IPS-15b (cell line): ENCODE data around the gene AKNA.

Experiments used
- H3K27me3 ChIP-seq: one replicate; pipeline ENCODE4 v1.6.1; 2013; ENCODE audit warnings: low read length; ENCODE audit not compliant: control insufficient read depth, insufficient read depth
- H3K36me3 ChIP-seq: one replicate; pipeline ENCODE4 v1.6.1; 2013; ENCODE audit warnings: low read length; ENCODE audit not compliant: control insufficient read depth, insufficient read depth
- H3K4me1 ChIP-seq: one replicate; pipeline ENCODE4 v1.6.1; 2013; ENCODE audit warnings: mild to moderate bottlenecking, low read length; ENCODE audit not compliant: control insufficient read depth, insufficient read depth
- H3K4me3 ChIP-seq: one replicate; pipeline ENCODE4 v1.5.1; 2013; ENCODE audit warnings: low read depth, low read length
- H3K9ac ChIP-seq: one replicate; pipeline ENCODE4 v1.6.1; 2013; ENCODE audit warnings: low read depth, mild to moderate bottlenecking, low read length
- H3K9me3 ChIP-seq: one replicate; pipeline ENCODE4 v1.6.1; 2013; ENCODE audit warnings: mild to moderate bottlenecking, low read length; ENCODE audit not compliant: control insufficient read depth, insufficient read depth

The AKNA gene

DNA sequence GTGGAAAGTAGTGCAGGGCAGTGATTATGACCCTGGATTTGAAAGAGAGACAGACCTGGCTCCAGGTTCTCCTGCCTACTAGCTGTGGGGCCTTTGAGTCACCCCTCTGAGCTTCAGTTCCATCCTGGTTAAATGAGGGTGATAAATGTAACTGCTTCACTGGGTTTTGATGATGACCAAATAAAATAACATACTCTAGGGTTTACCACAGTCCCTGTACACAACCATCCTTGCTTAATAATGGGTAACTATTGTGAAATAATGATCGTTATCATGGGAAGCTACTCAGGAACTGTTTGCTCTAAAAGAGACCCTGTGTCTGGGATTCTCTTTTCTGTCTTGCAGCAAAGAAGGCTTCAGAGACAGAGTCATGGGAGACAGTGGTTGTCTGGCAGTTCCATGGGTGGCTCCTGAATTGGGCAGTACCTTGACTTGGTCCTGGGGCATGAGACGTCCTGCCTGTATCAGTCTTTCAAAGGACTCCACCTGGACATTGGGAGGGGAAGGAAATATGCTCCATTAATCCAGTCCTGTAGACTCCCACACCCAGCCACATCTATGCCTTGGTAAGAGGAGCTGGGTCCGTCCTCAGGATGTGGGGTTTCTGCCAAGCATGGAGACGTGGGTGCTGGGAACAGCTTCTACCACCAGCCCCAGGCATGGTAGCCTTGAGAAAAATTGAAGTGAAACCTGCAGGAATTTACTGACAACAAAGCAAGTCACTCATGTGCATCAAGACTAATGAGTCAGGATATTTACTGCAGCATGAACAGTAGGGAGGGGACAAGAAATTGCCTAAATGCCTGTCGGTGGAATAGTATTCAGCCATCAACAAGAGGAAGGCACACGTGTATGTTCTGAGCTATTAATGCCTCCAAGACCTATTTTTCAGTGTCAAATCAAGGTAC, 23.4 kb downstream of the AKNA start:
- Histone ChIP-seq H3K27me3 (no peaks in the 10 kb centered on the region), H3K4me3 (no peak overlapping the region), H3K4me1 (peaks cover 3% of the 10 kb centered on the region), H3K9me3 (no peaks in the 10 kb centered on the region), H3K9ac (no peak overlapping the region), H3K36me3 (peaks cover 29% of the 10 kb centered on the region)

DNA sequence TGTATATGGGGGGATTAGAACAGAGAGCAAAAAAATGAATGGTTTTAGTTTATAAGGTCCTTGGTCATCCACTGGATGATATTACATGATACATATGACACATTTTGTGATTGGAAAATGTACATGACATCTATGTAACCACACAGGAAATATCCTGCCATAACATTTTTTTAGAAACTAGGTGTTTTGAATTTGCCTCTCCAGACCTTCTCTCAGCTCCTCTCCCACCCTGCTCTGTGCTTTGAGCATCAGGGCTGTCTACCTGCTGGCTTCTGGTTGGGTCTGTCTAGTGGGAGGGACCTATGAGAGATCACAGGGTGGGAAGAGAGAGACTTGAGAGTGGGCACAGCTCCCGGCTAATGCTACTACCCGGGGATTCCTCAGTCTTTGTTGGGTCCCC, 24.4 kb downstream of the AKNA start:
- Histone ChIP-seq H3K4me3 (no peak overlapping the region), H3K9ac (no peak overlapping the region), H3K27me3 (no peaks in the 10 kb centered on the region), H3K9me3 (no peaks in the 10 kb centered on the region), H3K4me1 (no peaks in the 10 kb centered on the region), H3K36me3 (peaks cover 29% of the 10 kb centered on the region)

DNA sequence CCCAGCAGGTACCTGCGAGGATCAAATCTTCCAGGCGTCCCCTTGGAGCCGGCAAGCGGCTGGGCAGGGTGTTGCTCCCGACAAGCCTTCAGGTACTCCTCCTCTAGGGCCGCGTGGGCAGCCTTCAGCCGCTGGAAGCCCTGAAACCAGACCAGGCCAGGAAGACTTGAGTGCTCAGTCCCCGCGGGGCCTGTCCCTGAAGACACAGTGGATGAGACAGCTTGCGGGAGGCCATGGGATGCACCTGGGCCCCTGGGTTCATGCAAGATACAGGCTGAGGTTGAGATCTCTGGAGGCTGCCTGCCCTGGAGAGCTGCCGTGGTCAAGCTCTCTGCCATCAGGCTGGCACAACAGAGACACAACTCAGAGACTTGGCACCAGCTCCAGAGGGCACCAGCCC, 25.4 kb downstream of the AKNA start:
- no peaks in the 10 kb centered on the region for H3K4me1 ChIP-seq
- H3K9ac ChIP-seq = no peak overlapping the region
- peaks cover 26% of the 10 kb centered on the region for H3K36me3 ChIP-seq
- H3K27me3 ChIP-seq = no peaks in the 10 kb centered on the region
- H3K4me3 ChIP-seq = no peak overlapping the region
- no peaks in the 10 kb centered on the region for H3K9me3 ChIP-seq

DNA sequence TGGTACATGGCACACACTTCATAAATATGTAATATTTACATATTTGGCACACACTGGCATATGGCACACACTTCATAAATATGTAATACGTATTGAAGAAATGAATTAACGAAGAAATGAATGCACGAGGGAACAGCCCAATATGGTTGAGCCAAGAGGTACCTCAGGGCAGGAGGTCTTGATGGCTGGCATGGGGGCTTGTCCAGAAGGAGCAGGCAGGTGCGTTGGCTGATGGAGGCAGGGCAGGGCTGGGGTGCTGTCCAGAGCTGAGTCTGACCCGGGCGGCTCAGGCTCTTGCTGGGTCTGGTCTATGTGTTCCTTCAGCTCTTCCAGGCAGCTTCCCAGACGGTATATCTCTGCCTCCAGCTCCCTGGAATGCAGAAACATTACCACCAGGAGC, 26.2 kb downstream of the AKNA start:
- no peaks in the 10 kb centered on the region for H3K4me1 ChIP-seq
- no peak overlapping the region for H3K9ac ChIP-seq
- no peaks in the 10 kb centered on the region for H3K9me3 ChIP-seq
- H3K4me3 ChIP-seq = no peak overlapping the region
- H3K36me3 ChIP-seq = peaks cover 30% of the 10 kb centered on the region
- no peaks in the 10 kb centered on the region for H3K27me3 ChIP-seq

DNA sequence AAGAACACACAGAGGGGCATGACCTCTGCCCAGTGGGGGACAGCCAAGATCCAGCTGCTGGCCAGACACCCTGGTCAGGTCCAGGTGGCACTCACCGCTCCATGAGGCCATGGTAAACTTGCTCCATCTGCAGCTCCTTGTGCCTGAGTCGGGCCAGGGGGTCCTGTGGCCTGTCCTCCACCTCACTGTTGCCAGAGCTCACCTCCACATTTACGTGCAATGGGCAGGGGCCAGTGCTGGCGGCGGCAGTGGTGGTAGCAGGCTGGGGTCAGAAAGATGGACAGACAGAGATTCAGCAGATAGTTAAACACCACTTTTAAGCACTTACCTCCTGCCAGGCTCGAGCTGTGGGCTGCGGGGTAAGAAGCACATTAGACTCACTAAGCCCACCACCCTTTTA, 28.0 kb downstream of the AKNA start:
- H3K27me3 ChIP-seq = no peaks in the 10 kb centered on the region
- H3K4me3 ChIP-seq = no peak overlapping the region
- H3K36me3 ChIP-seq = peaks cover 30% of the 10 kb centered on the region
- H3K9me3 ChIP-seq = no peaks in the 10 kb centered on the region
- H3K4me1 ChIP-seq = no peaks in the 10 kb centered on the region
- H3K9ac ChIP-seq = no peak overlapping the region

DNA sequence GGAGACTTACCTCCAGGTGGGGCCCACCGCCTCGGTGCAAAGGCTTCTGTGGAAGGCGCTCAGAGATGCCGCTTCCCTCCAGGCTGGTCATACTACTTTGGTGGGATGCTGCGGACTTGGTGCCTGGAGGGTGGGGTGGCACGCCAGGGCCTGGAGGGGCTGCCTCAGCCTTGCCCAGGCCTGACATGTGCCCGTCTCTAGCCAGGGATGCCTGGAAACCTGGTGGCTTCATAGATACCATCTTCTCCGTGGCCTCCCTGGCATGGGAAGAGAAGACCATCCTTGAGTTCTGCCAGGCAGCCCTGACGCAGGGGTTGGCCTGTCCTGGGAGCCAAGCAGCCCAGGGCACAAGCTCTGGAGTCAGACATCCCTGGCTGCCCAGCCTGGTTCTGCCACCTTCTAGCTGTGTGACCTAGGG, 29.9 kb downstream of the AKNA start:
- Histone ChIP-seq H3K27me3 (no peaks in the 10 kb centered on the region), H3K4me3 (no peak overlapping the region), H3K36me3 (peaks cover 28% of the 10 kb centered on the region), H3K4me1 (no peaks in the 10 kb centered on the region), H3K9ac (no peak overlapping the region), H3K9me3 (no peaks in the 10 kb centered on the region)

DNA sequence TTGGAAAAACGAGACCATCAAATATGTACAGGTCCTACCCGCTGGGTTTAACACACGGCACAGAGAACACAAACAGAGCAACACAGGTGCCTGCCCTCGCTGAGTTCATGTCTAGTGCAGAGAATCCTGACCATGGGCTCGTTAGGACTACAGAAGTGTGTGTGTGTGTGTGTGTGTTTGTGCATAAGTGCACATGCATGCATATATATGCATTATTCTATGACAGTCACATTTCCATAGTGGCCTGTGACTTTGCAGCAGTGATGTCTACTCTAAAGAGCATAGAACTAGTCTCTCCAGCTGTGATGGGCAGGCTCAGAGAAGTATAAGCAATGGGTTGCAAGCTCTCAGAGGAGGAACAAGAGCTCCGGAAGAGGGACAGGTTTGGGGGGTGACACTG, 30.4 kb downstream of the AKNA start:
- no peaks in the 10 kb centered on the region for H3K9me3 ChIP-seq
- H3K4me1 ChIP-seq = no peaks in the 10 kb centered on the region
- H3K36me3 ChIP-seq = peaks cover 28% of the 10 kb centered on the region
- no peaks in the 10 kb centered on the region for H3K27me3 ChIP-seq
- no peak overlapping the region for H3K9ac ChIP-seq
- no peak overlapping the region for H3K4me3 ChIP-seq

DNA sequence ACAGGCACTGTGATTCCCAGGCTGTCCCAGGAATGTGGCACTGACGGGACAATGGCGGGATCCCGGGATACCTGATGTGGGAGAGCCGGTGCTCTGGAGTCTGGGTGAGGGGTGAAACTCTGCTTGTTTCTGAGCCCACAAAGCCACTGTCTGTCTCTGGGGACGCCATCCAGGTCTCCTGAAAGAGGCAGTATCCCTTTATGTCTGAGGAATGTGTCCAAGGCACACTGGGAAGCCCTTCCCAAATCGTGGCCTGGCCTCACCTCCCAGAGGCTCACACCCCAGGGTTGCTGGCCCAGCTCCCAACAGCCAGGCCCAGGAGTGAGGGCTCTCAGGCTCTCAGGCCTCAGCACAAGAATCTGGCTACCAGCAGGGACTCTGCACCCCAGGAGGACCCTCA, 31.0 kb downstream of the AKNA start:
- Histone ChIP-seq H3K9me3 (no peaks in the 10 kb centered on the region), H3K27me3 (no peaks in the 10 kb centered on the region), H3K4me1 (no peaks in the 10 kb centered on the region), H3K4me3 (no peak overlapping the region), H3K9ac (no peak overlapping the region), H3K36me3 (peaks cover 28% of the 10 kb centered on the region)

DNA sequence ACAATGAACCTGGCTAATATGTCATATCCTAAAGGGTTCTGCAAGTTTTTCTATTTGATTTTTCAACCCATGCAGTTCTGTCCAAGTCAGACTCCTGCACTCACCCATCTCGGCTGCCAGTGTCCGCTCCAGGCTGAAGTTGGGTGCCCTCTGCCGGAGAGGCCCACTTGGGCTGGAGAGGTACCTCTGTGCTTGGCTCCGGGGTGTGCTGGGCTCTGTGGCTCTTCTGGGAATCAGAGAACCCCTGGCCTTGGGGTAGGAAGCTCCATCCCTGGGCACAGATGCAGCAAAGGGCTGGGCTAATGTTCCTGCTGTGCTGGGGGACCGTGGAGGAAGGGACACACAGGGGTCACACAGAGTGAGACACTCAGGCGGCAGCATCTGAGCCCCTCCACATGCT, 32.0 kb downstream of the AKNA start:
- Histone ChIP-seq H3K4me3 (no peak overlapping the region), H3K9ac (no peak overlapping the region), H3K36me3 (peaks cover 20% of the 10 kb centered on the region), H3K9me3 (no peaks in the 10 kb centered on the region), H3K4me1 (no peaks in the 10 kb centered on the region), H3K27me3 (no peaks in the 10 kb centered on the region)

DNA sequence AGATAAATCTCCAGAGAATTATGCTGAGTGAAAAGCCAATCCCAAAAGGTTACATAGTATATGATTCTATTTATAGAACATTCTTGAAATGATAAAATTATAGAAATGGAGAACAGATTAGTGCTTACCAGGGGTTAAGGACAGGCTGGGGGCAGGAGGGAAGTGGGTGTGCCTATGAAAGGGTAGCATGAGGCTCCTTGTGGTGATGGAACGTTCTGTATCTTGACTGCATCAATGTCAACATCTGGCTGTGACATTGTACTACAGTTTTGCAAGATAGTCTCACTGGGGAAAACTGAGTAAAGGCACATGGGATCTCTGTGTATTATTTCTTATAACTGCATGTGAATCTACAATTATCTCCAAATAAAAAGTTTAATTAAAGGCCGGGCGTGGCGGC, 35.9 kb downstream of the AKNA start:
- H3K4me3 ChIP-seq = no peak overlapping the region
- no peaks in the 10 kb centered on the region for H3K9me3 ChIP-seq
- H3K36me3 ChIP-seq = peaks cover 11% of the 10 kb centered on the region
- H3K27me3 ChIP-seq = no peaks in the 10 kb centered on the region
- no peak overlapping the region for H3K9ac ChIP-seq
- H3K4me1 ChIP-seq = peaks cover 8% of the 10 kb centered on the region

DNA sequence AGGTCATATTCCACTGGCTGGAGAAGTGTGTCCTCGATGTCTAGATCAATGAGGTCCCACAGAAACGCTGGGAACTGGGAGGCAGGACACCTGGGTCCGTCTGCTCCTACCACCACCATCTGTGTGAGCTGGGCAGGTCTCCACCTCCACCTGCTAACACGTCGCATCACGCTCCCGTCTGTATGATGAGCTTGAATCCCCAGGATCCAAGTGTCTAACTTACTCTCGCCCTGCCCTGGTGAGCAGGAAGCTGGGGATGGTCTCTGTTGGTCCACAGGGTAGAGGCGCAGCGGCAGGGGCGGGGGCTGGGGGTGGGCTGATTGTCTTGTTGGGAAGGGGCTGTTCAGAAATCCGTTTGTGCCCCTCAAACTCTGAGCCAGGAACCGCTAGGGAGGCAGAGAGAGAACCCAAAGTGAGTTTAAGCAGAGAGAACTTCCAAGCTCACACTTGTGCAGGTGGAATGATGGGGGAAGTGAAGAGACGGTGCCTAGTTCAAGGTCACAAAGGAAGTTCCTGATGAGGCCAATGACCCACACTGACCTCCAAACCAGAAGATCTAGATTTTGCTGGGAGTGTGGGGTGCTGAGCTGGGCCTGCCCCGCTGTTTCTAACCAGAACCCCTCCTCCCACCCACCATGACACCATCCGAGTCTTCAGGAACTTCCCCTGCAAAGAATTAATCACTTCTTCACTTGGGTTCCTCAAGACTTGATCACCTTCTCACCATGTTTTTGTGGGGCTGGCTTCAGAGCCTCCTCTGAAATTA, 37.0 kb downstream of the AKNA start:
- Histone ChIP-seq H3K4me3 (no peak overlapping the region), H3K36me3 (peaks cover 16% of the 10 kb centered on the region), H3K9me3 (no peaks in the 10 kb centered on the region), H3K9ac (no peak overlapping the region), H3K4me1 (peaks cover 8% of the 10 kb centered on the region), H3K27me3 (no peaks in the 10 kb centered on the region)
